ENCODE measurements around the gene RAB27A. TPM values are rescaled to one million over a fixed set of nuclear protein-coding genes. Genes with fewer than 3 reads are reported as not detected.
A peak's percentile ranks its signal among the peaks of the same experiment; 100 is the strongest.

The RAB27A gene
- total and polyA plus RNA-seq, 9 of the 15 experiments (the other 6 are each of a cell fraction or from before 2014, with no cell fraction given): 31.5 to 171 (median 80.4) TPM

DNA sequence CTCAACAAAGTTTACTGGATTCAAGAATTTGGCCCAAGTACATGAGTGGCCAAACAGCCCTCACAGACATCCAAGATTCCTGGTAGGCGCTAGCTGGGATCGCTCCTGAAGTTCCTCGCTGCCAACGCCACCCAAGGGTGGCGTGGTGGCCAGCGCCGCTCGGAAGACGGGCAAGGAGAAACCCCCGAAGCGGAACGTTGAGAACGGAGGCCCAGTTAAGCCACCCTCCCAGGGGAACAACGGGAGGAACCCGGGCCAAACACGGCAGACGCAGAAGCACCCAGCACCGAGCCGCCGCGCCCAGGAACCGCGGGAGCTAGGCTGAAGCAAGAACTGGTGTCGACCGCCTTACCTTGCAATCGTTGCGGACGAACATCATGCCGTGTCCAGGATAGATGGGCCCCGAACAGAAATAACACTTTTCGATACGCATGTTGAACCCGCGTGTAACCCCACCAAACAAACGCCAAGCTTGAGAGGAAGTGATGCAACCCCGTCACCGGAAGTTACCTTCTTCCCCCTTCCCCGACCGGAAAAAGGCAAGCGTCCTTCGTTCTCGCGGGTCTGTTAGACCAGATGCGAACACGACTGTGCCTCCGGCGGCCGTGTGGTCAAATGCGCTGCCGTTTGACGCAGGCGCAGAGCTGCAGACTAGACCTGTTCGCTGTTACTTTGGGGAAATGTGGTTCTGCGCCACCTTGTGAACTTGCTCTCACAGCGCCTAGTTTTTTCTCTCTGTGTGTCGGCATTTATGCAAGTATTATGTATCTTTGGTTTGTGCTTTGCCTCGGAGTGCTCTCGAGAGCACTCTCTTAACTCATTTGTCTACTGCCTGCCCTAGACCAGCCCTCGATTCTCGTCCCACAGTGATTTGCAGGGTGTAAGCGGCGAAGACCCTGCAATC, 92.9 kb downstream of the RAB27A start, which contains the start of gene RSL24D1 (continued):
- no peak for TF ChIP-seq RBM39 (optimal IDR thresholded peaks at IDR 0.05; ENCODE audit: low read depth, low read length)
- peak; percentile 71 for TF ChIP-seq POLR2AphosphoS5 (IDR thresholded peaks at IDR 0.05; ENCODE audit: control insufficient read depth, insufficient read depth, low read depth, low read length)
- TF ChIP-seq HNRNPL (IDR thresholded peaks at IDR 0.05; ENCODE audit: low read depth, low read length): no peak
- TF ChIP-seq PML (IDR thresholded peaks at IDR 0.05; ENCODE audit: low read length): peak; percentile 75
- no peak for TF ChIP-seq ZNF140 (CRISPR knock-in tag; IDR thresholded peaks at IDR 0.05)
- TF ChIP-seq NR3C1 (CRISPR knock-in tag; IDR thresholded peaks at IDR 0.05): 0 out of 2 replicates have a peak, but pooled peaks have one; percentile 16
- TF ChIP-seq BMI1 (IDR thresholded peaks at IDR 0.05; ENCODE audit: low read length): no peak
- no peak for TF ChIP-seq ZNF695 (CRISPR knock-in tag; IDR thresholded peaks at IDR 0.05)
- peak; percentile 98 for TF ChIP-seq SRSF3 (IDR thresholded peaks at IDR 0.05; ENCODE audit: insufficient read depth, low read length)
- no peak for TF ChIP-seq TEAD2 (tag; IDR thresholded peaks at IDR 0.05)
- TF ChIP-seq LCOR (CRISPR knock-in tag; IDR thresholded peaks at IDR 0.05): peak; percentile 87
- TF ChIP-seq GABPB1 (CRISPR knock-in tag; IDR thresholded peaks at IDR 0.05): peak; percentile 97
- no peak for TF ChIP-seq ZNF766 (CRISPR knock-in tag; conservative IDR thresholded peaks at IDR 0.05)
- peak; percentile 89 for TF ChIP-seq JUND (IDR thresholded peaks at IDR 0.05; ENCODE audit: borderline replicate concordance, low read depth, low read length)
- peak; percentile 85; the same call in 2 of the 3 replicates for TF ChIP-seq JUND (tag; IDR thresholded peaks at IDR 0.05; ENCODE audit: borderline replicate concordance, low read depth, low read length)
- TF ChIP-seq ZC3H4 (CRISPR knock-in tag; IDR thresholded peaks at IDR 0.05; ENCODE audit: borderline replicate concordance): peak; percentile 81; the same call in 1 of the 2 replicates
- TF ChIP-seq DNMT1 (IDR thresholded peaks at IDR 0.05): no peak
- TF ChIP-seq PHF21A (IDR thresholded peaks at IDR 0.05; ENCODE audit: borderline replicate concordance, low read depth): no peak
- TF ChIP-seq ZNF253 (CRISPR knock-in tag; conservative IDR thresholded peaks at IDR 0.05): no peak
- TF ChIP-seq, protein P1, sequence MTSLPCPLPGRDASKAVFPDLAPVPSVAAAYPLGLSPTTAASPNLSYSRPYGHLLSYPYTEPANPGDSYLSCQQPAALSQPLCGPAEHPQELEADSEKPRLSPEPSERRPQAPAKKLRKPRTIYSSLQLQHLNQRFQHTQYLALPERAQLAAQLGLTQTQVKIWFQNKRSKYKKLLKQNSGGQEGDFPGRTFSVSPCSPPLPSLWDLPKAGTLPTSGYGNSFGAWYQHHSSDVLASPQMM (CRISPR knock-in tag; IDR thresholded peaks at IDR 0.05): no peak
- TF ChIP-seq ZBTB1 (CRISPR knock-in tag; IDR thresholded peaks at IDR 0.05; ENCODE audit: borderline replicate concordance, low read depth): peak; percentile 41; the same call in 1 of the 2 replicates
- no peak for TF ChIP-seq EGR1 (conservative IDR thresholded peaks at IDR 0.05)
- TF ChIP-seq, protein P2, sequence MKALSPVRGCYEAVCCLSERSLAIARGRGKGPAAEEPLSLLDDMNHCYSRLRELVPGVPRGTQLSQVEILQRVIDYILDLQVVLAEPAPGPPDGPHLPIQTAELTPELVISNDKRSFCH (CRISPR knock-in tag; IDR thresholded peaks at IDR 0.05): no peak
- TF ChIP-seq, protein P2 (tag; IDR thresholded peaks at IDR 0.05): 0 out of 2 replicates have a peak, but pooled peaks have one; percentile 22
- peak; percentile 87 for TF ChIP-seq SPI1 (IDR thresholded peaks at IDR 0.05; ENCODE audit: borderline replicate concordance, low read depth, low read length)
- TF ChIP-seq, protein P3, sequence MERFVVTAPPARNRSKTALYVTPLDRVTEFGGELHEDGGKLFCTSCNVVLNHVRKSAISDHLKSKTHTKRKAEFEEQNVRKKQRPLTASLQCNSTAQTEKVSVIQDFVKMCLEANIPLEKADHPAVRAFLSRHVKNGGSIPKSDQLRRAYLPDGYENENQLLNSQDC (CRISPR knock-in tag; IDR thresholded peaks at IDR 0.05): no peak
- no peak for TF ChIP-seq SOX6 (IDR thresholded peaks at IDR 0.05)
- TF ChIP-seq RCOR1 (IDR thresholded peaks at IDR 0.05; ENCODE audit: borderline replicate concordance in 1 of 2, low read depth in 2 of 2, low read length in 2 of 2): peak in 1 of 2 experiments; percentile 60; a peak in 1 of 4 replicates
- no peak for TF ChIP-seq ZNF707 (CRISPR knock-in tag; conservative IDR thresholded peaks at IDR 0.05)
- no peak for TF ChIP-seq ZNF324 (CRISPR knock-in tag; IDR thresholded peaks at IDR 0.05)
- peak; percentile 64; the same call in 1 of the 2 replicates for TF ChIP-seq CTBP1 (IDR thresholded peaks at IDR 0.05; ENCODE audit: borderline replicate concordance)
